ENCODE results near the gene BBS1.
A peak's percentile ranks its signal among the peaks of the same experiment; 100 is the strongest.
"Not testable (repeated sequence)": the region's sequence is repeated elsewhere in the genome, so short reads cannot be mapped to it uniquely, and the experiment has no call there.

Gene BBS1

GRCh38 chr11:66510271-66510989 is at the start of gene BBS1:
TSS of gene BBS1 (plus strand) at chr11:66510635. CDS start at chr11:66510660, 25 bp downstream.
- peak; percentile 78 for DNase-seq (ENCODE audit: low read depth)
- peak within 1 kb of the TSS; percentile 99 for H3K4me3 ChIP-seq (ENCODE audit: low read length)
- no peak for TF ChIP-seq CTCF (IDR thresholded peaks at IDR 0.05; ENCODE audit: insufficient read depth, low read depth, low read length, missing control alignments)

GRCh38 chr11:66462010-66462409 is 48.4 kb upstream of the BBS1 start:
- no peak for TF ChIP-seq CTCF (IDR thresholded peaks at IDR 0.05; ENCODE audit: insufficient read depth, low read depth, low read length, missing control alignments)
- no peak overlapping the region for H3K4me3 ChIP-seq (ENCODE audit: low read length)
- DNase-seq (ENCODE audit: low read depth): no peak

GRCh38 chr11:66462911-66463310 is 47.5 kb upstream of the BBS1 start:
- H3K4me3 ChIP-seq (ENCODE audit: low read length): no peak overlapping the region
- no peak for DNase-seq (ENCODE audit: low read depth)
- TF ChIP-seq CTCF (IDR thresholded peaks at IDR 0.05; ENCODE audit: insufficient read depth, low read depth, low read length, missing control alignments): no peak

GRCh38 chr11:66464116-66464515 is 46.3 kb upstream of the BBS1 start:
- DNase-seq (ENCODE audit: low read depth); H3K4me3 ChIP-seq (ENCODE audit: low read length): not testable (repeated sequence)

- DNase-seq (ENCODE audit: low read depth): no peak
- no peak overlapping the region for H3K4me3 ChIP-seq (ENCODE audit: low read length)
- no peak for TF ChIP-seq CTCF (IDR thresholded peaks at IDR 0.05; ENCODE audit: insufficient read depth, low read depth, low read length, missing control alignments)
Observed at GRCh38 chr11:66464916-66465315, 45.5 kb upstream of the BBS1 start.

- H3K4me3 ChIP-seq (ENCODE audit: low read length): peak overlapping the region; percentile 66
- no peak for DNase-seq (ENCODE audit: low read depth)
- no peak for TF ChIP-seq CTCF (IDR thresholded peaks at IDR 0.05; ENCODE audit: insufficient read depth, low read depth, low read length, missing control alignments)
Observed at GRCh38 chr11:66465373-66466224, 44.8 kb upstream of the BBS1 start.

GRCh38 chr11:66466225-66467033 is 44.0 kb upstream of the BBS1 start, which contains the start of gene PELI3:
TSS of gene PELI3 (plus strand) at chr11:66466905. CDS start at chr11:66468129, 1,224 bp downstream.
- peak; percentile 93 for DNase-seq (ENCODE audit: low read depth)
- TF ChIP-seq CTCF (IDR thresholded peaks at IDR 0.05; ENCODE audit: insufficient read depth, low read depth, low read length, missing control alignments): no peak
- peak within 1 kb of the TSS; percentile 66 for H3K4me3 ChIP-seq (ENCODE audit: low read length)
